COLO829 (cell line): Measurements from ENCODE around the gene SND1.

ENCODE experiments used
- DNase-seq: peaks from one replicate; pipeline ENCODE4 v3.0.0; 2012; ENCODE audit warnings: low spot score

SND1 gene

DNA sequence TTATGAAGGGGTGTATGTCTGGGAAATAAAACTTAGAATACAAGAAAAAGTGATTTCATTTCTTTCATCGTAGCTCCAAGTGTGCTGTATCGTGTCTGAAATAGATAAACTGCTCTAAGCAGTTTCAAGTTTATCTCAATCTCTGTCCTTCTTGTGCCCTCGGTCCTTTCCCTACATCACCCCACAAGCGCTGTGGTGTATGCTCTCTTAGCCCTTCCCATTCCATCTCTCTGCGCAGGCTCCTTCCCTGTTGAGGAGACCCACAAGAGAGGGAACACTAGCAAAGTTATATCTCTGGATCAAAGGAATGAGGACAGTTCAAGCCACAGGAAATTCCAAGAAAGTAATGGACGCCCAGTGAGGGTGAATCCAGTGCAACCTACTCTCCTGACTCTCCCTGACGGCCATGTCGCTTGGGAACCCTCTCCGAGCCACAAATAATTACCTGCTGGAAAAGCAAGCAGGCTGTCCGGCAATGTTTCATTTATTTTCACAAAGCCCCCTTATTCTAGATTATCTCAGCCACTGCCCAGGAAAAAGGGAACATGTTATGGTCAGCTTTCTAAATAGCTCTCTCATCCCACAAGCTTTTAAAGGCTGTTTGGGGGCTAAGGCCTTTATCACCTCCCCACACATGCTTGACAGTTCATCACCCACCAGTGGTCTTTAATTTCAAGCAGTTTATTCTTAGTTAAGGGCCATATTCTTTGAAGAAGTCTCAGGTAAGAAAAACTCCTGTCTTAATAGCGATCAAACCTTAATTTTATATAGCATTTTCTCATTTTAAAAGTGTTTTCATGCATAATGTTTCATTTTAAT lies 344.5 kb downstream of the SND1 start:
- DNase-seq: no peak

DNA sequence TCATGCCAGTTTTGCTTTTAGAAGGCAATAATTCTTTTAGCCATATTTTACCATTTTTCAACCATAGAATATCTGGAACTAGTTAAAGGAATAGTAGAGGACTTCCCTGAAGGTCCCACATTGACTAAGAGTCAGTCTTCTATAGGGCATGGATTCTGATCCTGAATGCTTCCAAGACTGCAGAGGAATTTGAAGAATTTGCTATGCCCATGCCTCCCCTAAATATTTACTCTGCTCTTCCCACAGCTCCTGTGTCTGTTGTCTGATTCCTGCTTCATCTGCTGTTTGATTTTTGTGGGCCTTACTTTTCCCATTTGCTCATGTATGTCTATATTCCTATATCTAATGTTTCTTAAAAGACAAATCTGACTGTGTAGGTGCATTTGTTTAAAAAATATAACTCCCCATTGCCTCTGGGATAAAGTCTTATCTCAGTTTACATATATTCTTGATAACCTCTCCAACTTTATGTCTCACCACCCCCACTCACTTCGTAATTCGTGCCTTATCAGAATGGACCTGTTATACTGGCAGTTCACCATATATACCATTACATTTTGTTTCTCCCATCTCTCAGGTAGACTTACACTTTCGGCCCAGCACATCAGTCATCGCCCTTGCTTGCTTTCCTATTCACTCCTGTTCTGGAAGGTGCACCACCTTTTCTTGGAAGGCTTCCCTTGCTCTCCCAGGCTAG lies 345.4 kb downstream of the SND1 start:
- DNase-seq: no peak

DNA sequence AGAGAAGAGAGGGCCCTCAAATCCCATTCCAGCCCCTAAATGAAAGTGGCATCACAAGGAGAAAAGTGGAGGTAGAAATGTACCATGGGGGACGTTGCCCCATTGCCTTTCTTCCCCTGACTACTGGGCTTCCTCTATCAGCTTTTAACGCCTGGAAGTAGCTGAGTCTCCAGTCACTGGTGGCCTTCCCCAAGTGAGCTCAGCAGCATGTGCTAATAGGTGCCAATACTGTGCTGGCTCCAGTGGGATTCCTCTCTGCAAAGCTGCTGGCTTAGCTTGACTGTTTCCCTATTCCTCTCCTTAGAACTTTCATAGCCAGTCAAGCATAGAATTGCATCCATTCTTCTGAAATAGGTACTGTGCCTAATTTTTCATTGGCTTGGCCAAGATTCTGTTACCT lies 346.7 kb downstream of the SND1 start:
- DNase-seq: no peak

GRCh38 chr7:128000048-128000447 lies 348.1 kb downstream of the SND1 start:
- DNase-seq: no peak

DNA sequence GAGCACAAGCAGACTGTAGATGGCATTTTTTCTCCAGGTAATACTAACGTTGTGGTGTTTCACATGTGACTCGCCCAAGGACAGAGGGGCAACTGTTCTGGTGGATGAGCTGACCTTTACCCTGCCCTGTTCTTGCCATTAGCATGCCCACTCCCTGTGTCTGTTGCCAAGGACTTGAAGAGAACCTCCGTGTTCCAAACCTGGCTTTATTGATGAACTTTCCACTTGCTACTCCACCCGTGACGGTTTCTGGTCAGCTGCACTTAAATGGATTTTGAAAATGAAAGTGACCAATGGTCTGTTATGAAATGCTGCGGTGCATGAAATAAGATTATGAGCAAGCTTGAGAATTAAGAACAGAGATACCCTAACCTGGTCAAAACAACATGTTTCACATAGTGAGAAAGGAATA lies 348.9 kb downstream of the SND1 start:
- DNase-seq: peak; percentile 65

DNA sequence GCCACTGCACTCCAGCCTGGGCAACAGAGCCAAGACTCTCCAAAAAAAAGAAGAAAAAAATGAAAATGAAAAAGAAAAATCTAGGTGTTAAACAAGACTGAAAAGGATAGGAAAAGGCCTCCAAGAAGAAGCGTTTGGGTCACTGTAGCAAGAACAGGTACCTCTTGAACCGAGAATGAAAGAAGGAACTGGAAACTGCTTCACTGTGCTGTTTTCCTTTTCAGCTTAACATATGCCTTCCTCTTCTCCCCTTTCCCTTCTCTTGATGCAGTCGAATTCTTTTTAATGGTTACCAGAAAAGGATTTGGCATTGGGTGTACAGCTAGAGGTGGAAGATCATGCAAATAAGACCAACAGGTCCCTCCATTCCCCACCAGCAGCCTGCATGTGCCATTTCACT lies 351.2 kb downstream of the SND1 start:
- no peak for DNase-seq

DNA sequence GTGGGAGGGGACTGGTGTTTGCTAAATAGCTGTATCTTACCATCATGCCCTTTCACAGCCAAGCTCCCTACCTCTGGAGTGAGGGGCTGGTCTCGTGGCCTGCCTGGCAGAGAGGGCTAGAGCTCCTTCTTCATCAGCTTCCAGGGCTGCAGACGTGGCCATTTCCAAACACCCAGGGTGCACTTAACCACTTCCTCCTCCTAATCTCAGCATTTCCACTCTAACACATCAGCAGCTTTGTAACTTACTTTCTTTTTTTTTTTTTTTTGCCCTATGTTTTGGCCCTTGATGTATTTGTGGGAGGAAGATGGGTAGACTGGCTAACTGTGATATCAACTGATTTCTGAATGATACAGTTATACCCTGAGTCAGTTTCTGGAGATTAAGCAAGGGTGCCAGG lies 351.8 kb downstream of the SND1 start:
- peak; percentile 97 for DNase-seq

DNA sequence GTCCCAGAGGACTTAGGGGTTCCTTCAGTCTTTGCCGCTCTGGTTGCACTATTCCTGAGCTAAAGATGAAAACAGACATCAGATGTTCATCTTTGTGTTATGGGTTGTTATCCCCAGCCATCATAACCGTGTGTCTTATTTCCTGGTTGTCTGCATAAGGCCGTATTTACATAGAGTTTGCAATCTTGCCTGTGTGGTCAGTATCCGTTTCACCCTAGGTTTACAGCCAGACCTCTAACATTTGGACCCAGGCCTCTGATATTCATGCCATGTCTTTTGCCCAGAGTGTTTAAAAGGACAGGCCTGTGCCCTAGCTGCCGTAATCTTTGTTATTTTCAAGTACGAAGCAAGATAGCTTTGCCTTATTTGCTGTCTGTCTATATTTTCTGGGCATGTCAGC lies 352.6 kb downstream of the SND1 start:
- no peak for DNase-seq

GRCh38 chr7:128005117-128005516 lies 353.1 kb downstream of the SND1 start:
- DNase-seq: no peak

DNA sequence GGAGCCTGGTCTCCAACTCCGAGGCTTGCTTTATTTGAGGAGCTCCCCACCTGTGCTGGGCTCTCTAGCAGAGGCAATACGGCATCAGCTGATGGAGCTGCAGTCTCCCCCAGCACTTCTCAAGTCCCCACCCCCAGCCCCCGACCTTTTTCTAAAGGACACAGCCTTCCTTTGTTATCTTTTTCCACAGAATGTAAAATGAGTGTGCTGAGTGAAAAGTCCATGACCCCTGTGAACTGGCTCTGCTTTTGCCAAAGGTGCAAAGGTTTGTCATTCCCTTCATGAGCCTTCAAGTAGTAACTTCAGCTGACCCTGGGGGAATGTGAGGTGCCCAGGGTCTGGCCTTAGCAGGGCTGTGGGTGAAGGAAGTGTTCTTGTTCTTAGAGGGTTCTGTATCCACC lies 353.8 kb downstream of the SND1 start:
- peak; percentile 63 for DNase-seq

DNA sequence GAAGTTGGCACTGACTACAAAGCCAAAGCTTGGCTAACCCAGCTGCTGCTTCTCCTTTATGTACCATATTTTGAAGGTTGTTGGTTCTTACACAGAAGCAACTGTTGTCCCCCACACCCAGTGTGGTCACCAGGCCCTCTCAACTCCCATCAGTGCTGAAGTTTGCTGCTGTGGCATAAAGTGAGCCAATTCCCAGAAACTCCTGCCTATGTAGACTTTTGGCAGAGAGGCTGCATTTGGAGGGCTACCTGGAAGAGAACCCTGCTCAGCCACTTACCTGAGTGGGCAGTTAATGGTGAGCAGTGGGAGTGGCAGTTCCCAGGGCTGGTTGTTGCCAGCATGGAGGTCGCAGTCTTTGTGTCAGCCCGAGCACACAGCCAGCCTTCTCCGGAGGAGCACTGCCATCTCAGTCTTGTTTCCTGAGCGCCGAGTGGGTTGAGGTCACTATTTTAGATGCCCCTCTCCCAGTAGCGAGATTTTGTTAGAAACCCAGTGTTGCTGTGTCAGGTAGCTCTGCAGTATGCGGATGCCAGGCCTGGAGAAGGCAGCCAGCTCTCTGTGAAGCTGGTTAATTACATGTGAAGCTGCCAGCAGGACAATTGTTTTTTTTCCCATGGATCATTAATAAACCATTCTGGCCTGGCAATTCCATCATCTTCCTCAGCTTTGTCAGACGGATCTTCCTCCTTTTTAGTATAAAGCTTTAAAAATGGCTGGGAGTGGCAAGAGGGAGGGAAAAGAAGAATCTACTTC lies 354.7 kb downstream of the SND1 start:
- no peak for DNase-seq

DNA sequence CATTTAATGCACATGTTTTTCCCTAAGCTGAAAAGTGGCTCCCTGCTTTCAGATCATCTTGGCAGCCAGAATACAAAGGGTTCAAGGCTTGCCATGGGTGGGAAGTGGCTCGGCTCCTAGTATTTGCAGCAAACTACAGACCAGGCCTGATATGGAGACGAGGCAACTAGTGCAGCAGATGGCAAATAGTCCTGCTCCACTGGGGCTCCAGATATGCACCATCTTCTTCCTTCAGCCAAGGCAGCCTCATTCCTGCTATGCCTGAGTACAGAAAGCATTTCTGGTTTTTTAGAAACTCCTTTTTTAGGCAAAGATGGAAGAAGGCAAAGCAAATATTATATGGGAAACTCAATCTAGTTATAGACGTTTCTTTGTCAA lies 355.3 kb downstream of the SND1 start:
- DNase-seq: no peak

GRCh38 chr7:128008141-128008540 lies 356.1 kb downstream of the SND1 start:
- DNase-seq: no peak

DNA sequence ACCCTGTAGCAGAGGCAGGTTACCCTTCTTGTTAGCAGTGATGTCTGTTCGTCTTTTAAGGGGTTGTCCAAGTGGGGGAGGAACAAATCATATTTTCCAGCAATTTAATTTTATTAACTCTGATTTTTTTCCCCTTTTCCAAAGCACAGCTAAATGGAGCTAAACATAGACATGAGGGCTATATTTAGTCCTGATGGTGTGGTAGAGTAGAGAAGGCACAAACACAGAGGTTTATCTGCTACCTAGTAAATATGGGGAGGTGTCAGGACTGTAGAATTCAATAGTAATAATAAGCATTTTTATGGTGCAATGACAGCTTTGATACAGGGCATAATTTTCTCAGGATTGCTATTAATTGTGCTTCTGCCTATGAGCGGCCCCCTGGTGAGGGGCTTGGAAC lies 356.8 kb downstream of the SND1 start:
- no peak for DNase-seq

GRCh38 chr7:128010391-128011127 lies 358.6 kb downstream of the SND1 start:
- DNase-seq: no peak

DNA sequence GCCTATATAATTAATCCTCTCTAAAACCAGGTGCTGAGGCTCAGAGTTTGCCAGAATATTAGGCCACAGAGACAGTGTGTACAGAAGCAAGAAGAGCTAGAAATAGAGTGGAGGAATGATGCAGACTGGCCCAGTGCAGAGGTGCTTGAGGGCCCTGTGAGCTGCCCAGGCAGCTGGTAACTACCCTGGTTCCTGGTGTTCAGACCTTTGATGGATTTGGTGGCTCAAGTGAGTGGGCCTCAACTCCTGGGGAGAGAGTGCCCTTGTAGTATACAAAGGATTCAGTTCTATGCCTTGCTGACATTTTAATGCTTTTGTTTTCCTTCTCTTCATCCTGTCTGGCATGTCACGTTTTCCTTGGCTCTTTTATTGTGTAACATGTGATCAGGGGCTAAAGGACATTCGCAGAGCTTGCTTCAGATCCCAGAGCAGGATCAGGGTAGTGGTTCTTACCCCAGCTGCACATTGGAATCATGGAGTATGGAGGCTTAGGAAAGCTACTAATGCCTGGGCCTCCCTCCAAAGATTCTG lies 359.2 kb downstream of the SND1 start:
- no peak for DNase-seq

DNA sequence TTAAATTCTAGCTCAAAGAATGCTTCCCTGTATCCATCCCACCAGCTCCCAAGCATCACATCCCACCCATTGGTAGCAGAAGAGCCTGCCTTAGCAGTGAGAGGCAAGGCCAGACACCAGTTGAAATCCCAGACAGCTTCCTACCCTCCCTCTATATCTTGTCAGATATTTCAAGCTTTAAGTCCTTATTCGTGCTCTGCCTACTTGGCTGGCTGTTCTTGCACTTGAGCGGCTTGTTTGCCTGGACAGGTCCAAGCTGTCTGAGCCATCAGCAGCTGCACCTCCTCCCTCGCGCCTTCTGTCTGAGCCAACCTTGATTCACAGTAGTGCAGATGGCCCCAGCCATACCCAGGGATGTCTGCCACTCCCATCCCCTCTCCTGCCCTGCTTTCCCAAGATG lies 362.8 kb downstream of the SND1 start:
- no peak for DNase-seq

DNA sequence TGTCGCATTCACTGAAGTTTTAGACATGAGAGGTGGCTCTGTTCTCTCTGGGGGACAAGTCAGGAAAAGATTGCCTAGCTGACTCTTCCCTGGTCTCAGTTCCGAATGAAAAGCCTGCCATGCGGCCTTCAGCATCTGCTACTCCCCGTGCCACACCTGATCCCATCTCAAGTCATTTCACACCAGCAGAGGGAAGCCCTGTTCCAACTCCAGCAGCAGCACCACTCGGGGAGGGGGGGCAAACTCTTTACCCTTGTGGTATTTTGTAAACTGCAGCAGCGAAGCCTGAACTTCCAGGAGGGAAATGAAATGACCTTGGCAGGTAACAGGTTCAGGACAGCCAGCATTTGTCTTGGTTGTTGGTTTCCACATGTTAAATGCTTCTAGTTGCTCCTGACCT lies 365.5 kb downstream of the SND1 start:
- DNase-seq: no peak

GRCh38 chr7:128017862-128018845 lies 366.2 kb downstream of the SND1 start:
- DNase-seq: no peak

- DNase-seq: no peak
Observed at GRCh38 chr7:128019288-128019687, 367.3 kb downstream of the SND1 start.

DNA sequence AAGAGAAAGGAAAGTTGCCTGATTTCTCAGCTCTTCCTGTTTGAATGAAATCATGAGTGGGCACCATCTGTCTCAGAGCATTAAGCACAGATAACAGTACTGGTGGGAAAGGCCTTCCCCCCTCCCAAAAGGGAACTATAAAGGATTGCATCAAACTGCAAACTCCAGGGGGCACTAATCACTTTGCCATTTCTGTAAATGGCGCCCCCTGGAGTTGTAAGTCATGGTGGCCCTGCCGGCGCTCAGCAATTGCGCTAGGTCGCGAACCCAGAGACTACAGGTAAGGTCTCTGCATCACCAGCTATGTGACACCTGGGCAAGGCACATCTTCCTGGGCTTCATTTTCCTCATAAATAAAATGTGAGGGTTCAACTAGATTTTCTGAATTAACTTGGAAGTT lies 368.2 kb downstream of the SND1 start:
- DNase-seq: no peak
